Measurements from ENCODE around the gene BTBD7.

The BTBD7 gene

DNA sequence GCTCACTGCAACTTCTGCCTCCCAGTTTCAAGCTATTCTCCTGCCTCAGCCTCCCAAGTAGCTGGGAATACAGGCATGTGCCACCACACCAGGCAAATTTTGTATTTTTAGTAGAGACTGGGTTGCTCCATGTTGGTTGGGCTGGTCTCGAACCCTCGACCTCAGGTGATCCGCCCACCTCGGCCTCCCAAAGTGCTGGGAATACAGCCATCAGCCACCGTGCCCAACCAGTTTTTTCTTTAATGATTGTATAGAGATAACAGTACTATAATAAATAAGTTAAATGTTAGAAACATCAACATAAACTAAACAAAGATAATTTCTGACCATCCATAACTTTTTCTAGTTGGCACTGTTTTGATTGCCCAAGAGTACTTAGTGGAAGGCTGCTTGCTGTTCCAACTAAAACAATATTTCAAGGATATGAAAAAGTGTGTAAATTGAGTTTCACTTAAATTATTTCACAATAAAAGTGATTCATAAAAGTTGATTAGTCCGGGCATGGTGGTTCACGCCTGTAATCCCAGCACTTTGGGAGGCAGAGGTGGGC, 131.6 kb downstream of the BTBD7 start:
- ATAC-seq = no peak
- TF ChIP-seq, protein P1, sequence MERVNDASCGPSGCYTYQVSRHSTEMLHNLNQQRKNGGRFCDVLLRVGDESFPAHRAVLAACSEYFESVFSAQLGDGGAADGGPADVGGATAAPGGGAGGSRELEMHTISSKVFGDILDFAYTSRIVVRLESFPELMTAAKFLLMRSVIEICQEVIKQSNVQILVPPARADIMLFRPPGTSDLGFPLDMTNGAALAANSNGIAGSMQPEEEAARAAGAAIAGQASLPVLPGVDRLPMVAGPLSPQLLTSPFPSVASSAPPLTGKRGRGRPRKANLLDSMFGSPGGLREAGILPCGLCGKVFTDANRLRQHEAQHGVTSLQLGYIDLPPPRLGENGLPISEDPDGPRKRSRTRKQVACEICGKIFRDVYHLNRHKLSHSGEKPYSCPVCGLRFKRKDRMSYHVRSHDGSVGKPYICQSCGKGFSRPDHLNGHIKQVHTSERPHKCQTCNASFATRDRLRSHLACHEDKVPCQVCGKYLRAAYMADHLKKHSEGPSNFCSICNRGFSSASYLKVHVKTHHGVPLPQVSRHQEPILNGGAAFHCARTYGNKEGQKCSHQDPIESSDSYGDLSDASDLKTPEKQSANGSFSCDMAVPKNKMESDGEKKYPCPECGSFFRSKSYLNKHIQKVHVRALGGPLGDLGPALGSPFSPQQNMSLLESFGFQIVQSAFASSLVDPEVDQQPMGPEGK (CRISPR knock-in tag; IDR thresholded peaks at IDR 0.05; ENCODE audit: borderline replicate concordance) = no peak
- TF ChIP-seq, protein P2, sequence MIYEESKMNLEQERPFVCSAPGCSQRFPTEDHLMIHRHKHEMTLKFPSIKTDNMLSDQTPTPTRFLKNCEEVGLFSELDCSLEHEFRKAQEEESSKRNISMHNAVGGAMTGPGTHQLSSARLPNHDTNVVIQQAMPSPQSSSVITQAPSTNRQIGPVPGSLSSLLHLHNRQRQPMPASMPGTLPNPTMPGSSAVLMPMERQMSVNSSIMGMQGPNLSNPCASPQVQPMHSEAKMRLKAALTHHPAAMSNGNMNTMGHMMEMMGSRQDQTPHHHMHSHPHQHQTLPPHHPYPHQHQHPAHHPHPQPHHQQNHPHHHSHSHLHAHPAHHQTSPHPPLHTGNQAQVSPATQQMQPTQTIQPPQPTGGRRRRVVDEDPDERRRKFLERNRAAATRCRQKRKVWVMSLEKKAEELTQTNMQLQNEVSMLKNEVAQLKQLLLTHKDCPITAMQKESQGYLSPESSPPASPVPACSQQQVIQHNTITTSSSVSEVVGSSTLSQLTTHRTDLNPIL (CRISPR knock-in tag; IDR thresholded peaks at IDR 0.05; ENCODE audit: low read depth) = no peak
- TF ChIP-seq SNAI2 (CRISPR knock-in tag; IDR thresholded peaks at IDR 0.05) (no peak), CSRNP3 (CRISPR knock-in tag; IDR thresholded peaks at IDR 0.05) (no peak), RARB (CRISPR knock-in tag; IDR thresholded peaks at IDR 0.05) (no peak), TCF4 (CRISPR knock-in tag; IDR thresholded peaks at IDR 0.05; ENCODE audit: borderline replicate concordance) (no peak), CSDC2 (CRISPR knock-in tag; IDR thresholded peaks at IDR 0.05) (no peak), ZC3H10 (CRISPR knock-in tag; IDR thresholded peaks at IDR 0.05) (no peak), ZFP3 (CRISPR knock-in tag; IDR thresholded peaks at IDR 0.05) (no peak), PPARA (CRISPR knock-in tag; IDR thresholded peaks at IDR 0.05; ENCODE audit: borderline replicate concordance) (no peak), TOX (CRISPR knock-in tag; IDR thresholded peaks at IDR 0.05; ENCODE audit: borderline replicate concordance) (no peak), ARNTL (CRISPR knock-in tag; IDR thresholded peaks at IDR 0.05; ENCODE audit: borderline replicate concordance, low read depth) (no peak), ZFP30 (CRISPR knock-in tag; IDR thresholded peaks at IDR 0.05) (no peak), BACH2 (CRISPR knock-in tag; IDR thresholded peaks at IDR 0.05; ENCODE audit: borderline replicate concordance) (no peak), ESRRG (CRISPR knock-in tag; IDR thresholded peaks at IDR 0.05) (no peak), OSR1 (CRISPR knock-in tag; IDR thresholded peaks at IDR 0.05) (no peak)

- TF ChIP-seq CSDC2 (CRISPR knock-in tag; IDR thresholded peaks at IDR 0.05) = no peak
- TF ChIP-seq TCF4 (CRISPR knock-in tag; IDR thresholded peaks at IDR 0.05; ENCODE audit: borderline replicate concordance) = no peak
- no peak for TF ChIP-seq ZFP30 (CRISPR knock-in tag; IDR thresholded peaks at IDR 0.05)
- TF ChIP-seq PPARA (CRISPR knock-in tag; IDR thresholded peaks at IDR 0.05; ENCODE audit: borderline replicate concordance) = no peak
- TF ChIP-seq ZNF70 (CRISPR knock-in tag; IDR thresholded peaks at IDR 0.05) = no peak
- TF ChIP-seq ESRRG (CRISPR knock-in tag; IDR thresholded peaks at IDR 0.05) = no peak
- no peak for TF ChIP-seq CSRNP3 (CRISPR knock-in tag; IDR thresholded peaks at IDR 0.05)
- TF ChIP-seq ZNF8 (CRISPR knock-in tag; IDR thresholded peaks at IDR 0.05) = no peak
- no peak for TF ChIP-seq ZFP3 (CRISPR knock-in tag; IDR thresholded peaks at IDR 0.05)
- TF ChIP-seq ISL1 (CRISPR knock-in tag; IDR thresholded peaks at IDR 0.05) = no peak
- no peak for TF ChIP-seq TOX (CRISPR knock-in tag; IDR thresholded peaks at IDR 0.05; ENCODE audit: borderline replicate concordance)
- TF ChIP-seq POU6F1 (CRISPR knock-in tag; IDR thresholded peaks at IDR 0.05; ENCODE audit: borderline replicate concordance, low read depth) = no peak
- ATAC-seq = no peak
Observed at GRCh38 chr14:93200553-93200952, 132.3 kb downstream of the BTBD7 start.

- no peak for ATAC-seq
- TF ChIP-seq ZNF8 (CRISPR knock-in tag; IDR thresholded peaks at IDR 0.05) (no peak), BACH2 (CRISPR knock-in tag; IDR thresholded peaks at IDR 0.05; ENCODE audit: borderline replicate concordance) (no peak), TOX (CRISPR knock-in tag; IDR thresholded peaks at IDR 0.05; ENCODE audit: borderline replicate concordance) (no peak), POU6F1 (CRISPR knock-in tag; IDR thresholded peaks at IDR 0.05; ENCODE audit: borderline replicate concordance, low read depth) (no peak), TCF4 (CRISPR knock-in tag; IDR thresholded peaks at IDR 0.05; ENCODE audit: borderline replicate concordance) (no peak), SNAI2 (CRISPR knock-in tag; IDR thresholded peaks at IDR 0.05) (no peak), ZC3H10 (CRISPR knock-in tag; IDR thresholded peaks at IDR 0.05) (no peak), ARNTL (CRISPR knock-in tag; IDR thresholded peaks at IDR 0.05; ENCODE audit: borderline replicate concordance, low read depth) (no peak), PPARA (CRISPR knock-in tag; IDR thresholded peaks at IDR 0.05; ENCODE audit: borderline replicate concordance) (no peak), ZFP30 (CRISPR knock-in tag; IDR thresholded peaks at IDR 0.05) (no peak)
- TF ChIP-seq, protein P2 (CRISPR knock-in tag; IDR thresholded peaks at IDR 0.05; ENCODE audit: low read depth) = no peak
- TF ChIP-seq, protein P3, sequence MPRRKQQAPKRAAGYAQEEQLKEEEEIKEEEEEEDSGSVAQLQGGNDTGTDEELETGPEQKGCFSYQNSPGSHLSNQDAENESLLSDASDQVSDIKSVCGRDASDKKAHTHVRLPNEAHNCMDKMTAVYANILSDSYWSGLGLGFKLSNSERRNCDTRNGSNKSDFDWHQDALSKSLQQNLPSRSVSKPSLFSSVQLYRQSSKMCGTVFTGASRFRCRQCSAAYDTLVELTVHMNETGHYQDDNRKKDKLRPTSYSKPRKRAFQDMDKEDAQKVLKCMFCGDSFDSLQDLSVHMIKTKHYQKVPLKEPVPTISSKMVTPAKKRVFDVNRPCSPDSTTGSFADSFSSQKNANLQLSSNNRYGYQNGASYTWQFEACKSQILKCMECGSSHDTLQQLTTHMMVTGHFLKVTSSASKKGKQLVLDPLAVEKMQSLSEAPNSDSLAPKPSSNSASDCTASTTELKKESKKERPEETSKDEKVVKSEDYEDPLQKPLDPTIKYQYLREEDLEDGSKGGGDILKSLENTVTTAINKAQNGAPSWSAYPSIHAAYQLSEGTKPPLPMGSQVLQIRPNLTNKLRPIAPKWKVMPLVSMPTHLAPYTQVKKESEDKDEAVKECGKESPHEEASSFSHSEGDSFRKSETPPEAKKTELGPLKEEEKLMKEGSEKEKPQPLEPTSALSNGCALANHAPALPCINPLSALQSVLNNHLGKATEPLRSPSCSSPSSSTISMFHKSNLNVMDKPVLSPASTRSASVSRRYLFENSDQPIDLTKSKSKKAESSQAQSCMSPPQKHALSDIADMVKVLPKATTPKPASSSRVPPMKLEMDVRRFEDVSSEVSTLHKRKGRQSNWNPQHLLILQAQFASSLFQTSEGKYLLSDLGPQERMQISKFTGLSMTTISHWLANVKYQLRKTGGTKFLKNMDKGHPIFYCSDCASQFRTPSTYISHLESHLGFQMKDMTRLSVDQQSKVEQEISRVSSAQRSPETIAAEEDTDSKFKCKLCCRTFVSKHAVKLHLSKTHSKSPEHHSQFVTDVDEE (CRISPR knock-in tag; IDR thresholded peaks at IDR 0.05) = no peak
Observed at GRCh38 chr14:93199031-93199430, 133.8 kb downstream of the BTBD7 start.
